COR-L47 (cell line): ENCODE data around the gene PSMD6.

ENCODE experiments used
- DNase-seq: peaks from one replicate; lab custom pipeline; 2025; lab: John Stamatoyannopoulos, UW

The PSMD6 gene

DNA sequence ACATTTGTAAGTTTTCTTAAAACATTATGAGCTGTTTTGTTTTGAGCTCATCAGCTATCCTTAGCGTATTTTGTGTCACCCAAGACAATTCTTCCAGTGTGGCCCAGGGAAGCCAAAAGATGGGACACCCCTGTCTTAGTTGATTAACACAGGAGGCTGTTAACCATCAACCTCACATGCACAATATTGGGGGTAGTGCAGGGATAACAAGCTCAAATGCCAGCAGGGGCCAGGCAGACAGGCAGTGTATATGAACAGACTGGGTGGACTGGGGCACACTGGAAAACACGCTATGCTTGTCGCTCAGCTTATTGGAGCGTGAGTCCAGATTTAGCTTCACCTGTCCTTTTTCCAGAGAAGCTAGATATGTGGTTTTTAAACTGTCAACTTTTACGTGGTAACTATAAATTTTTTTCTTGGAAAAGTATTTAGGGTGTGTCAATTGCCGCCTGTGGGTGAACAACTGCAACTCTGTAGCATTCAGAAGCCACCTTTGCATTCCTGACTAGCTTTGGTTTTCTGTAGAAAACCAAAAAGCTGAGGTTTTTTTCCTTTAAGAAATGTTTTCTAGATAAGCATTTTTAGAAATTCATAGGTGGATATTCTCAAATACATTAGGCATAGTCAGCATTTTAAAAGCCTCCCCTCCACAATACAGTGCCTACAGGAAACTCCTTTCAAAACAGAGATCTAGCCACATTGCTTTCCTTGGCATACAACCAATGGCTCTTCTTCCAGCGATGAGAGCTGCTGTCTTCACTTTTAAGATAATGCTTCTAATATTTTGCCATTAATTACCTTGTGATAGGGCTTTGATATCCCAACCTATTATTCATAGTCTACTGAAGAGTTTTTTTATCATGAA is 14.6 kb downstream of the PSMD6 start:
- DNase-seq: no peak

DNA sequence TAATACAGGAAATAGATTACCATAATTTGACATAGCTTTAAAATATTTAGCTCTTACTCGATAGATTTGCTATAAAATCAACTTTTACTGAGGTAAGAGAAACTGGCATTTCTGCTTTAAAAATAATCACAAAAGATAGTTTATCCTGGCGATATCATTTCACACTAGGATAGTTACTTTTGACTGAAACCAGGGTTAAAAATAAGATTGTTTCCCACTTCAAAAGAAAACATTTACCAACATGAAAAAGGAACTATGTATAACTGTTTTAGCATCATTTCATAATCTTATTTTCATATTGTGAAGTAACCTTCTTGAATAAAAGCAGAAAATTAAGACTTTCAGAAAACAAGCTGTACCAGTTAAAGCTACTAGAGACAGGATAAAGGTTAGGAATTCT is 15.3 kb downstream of the PSMD6 start:
- DNase-seq: no peak

DNA sequence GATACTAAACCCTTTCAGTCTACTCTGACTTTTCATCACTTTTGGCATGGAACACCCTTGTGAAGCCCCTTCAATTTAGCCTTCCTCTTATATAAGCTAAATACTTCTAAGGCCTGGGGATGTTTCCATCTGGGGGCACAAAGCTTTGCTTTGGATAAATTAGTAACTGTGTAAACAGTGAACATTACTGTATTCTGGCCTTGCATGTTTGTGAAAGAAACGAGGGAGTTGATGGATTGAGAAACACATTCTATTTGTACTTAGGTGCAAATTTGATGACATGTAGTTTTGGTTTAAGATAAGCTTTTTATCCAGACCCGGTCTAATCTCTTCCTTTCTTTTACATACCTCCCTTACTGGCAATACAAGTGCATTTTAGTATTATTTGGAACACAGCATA is 19.7 kb downstream of the PSMD6 start:
- no peak for DNase-seq

GRCh38 chr3:64002233-64002632 is 21.1 kb downstream of the PSMD6 start:
- DNase-seq: no peak

DNA sequence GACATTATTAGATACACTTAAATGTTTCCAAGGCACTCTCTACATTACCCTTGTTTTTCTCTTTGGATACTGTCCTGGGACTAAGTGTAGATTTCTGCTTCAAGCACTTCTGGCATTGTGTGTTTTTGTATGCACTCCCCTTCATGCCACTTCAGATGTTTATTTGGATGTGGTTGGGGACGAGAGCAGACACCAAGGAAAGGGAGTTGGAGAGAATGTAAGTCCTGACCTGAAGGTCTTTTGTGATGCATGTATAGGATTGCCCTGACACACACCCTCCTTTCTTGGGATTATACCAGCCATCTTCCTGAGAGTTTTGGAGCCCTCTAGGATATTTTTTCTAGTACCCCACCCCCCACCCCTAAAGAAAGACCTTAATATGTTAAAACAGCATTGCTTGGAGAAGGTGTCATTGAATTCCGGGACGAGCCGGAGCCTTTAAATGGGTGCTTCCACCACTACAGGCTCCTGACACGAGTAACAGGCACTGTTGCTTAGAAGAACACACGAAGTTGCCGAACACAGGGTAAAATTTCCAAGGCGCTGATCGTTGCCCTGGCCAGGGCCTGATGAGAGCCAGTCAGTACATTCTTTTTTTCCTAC is 22.7 kb downstream of the PSMD6 start:
- no peak for DNase-seq

- no peak for DNase-seq
These were observed 24.2 kb downstream of the PSMD6 start for GRCh38 chr3:63998852-63999754.

- no peak for DNase-seq
These were observed 28.2 kb downstream of the PSMD6 start for GRCh38 chr3:63995086-63995485.

DNA sequence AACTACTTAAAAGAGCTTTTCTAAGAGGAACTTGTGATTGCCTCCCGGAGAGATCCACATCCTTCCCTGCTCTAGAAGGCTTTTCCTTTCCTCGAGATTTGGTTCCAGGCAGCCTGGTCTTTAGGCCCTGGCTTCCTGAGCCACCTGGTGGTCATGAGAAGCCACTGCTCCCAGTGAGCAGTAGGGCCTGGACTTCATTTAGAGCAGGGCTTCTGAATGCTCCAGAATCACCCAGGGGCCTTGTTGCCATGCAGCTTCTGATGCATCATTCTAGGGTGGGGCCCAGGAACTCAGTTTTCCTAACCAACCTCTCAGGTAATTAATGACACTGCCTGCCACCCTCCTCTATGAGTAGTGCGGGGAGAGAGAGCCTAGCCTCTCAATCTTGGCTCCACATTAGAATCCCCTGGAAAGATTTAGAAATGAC is 29.6 kb downstream of the PSMD6 start:
- peak; percentile 20 for DNase-seq

GRCh38 chr3:63992516-63993209 is 30.6 kb downstream of the PSMD6 start:
- no peak for DNase-seq

- no peak for DNase-seq
These were observed 31.6 kb downstream of the PSMD6 start for GRCh38 chr3:63991666-63992065.

DNA sequence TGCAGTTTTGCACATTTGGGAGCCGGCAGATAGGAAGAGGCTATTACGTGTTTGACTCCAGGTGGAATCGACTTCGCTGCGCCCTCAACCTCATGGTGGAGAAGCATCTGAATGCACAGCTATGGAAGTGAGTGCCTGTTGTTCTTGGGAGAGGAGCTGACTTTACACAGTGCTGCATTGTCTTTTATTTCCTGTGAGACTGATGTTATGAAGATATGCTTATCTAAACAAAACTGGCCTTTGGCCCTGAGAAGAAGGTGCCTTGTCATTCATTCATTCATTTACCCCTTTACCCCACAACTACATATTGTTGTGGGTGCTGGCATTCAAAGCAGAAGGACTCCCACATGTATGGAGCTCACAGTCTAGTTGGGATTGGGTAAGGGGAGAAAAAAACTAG is 32.6 kb downstream of the PSMD6 start:
- DNase-seq: no peak

DNA sequence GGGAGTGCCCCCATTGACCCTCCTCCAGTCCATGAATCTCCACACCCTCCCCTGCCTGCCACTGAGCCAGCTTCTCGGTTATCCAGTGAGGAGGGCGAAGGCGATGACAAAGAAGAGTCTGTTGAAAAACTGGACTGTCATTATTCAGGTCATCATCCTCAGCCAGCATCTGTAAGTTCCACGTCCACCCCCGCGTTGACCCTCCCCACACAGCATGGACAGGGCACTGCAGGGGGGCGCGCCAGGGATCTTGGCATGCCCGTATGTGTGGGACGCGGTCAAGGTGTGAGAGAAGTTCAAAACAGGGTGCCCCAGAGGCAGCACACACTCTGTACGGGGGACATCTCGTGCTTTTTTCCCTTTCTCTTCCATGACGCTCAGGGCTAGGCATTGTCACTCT is 33.1 kb downstream of the PSMD6 start:
- no peak for DNase-seq

DNA sequence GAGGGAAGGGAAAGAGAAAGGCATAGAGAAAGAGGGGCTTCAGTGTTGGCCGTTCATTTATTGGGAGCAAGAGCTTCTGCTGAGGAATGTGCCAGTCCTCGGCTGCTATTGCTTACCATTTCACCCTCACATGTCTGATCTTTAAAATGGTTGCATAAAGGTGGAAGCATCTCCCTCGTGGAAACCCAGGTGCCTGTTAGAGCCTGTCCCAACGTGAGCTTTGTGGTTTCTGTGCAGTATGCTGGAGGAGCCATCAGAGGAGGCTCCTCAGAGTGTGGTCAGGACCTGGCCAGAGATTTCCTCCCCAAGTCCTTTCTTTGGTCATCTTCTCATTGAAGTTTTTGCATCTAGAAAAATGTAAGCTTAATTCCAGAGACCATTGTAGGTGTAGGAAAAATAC is 34.4 kb downstream of the PSMD6 start:
- DNase-seq: no peak

DNA sequence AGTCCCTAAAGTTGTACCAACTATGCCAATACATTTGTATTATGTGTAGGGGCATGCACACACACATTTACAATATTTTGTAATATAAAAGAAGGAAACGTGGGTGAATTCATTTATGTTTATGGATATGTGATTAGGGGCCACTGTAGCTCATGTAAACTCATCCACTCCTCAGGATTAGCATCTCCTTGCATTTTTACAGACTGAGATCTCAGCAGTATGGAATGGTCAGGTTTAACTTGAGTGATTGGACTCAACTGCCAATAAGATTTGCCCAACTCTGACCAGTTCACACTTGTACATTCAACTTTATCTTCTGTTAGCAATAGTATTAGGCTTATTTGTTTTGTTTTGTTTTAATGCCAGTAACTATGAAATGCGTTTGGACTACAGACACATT is 36.5 kb downstream of the PSMD6 start:
- no peak for DNase-seq

DNA sequence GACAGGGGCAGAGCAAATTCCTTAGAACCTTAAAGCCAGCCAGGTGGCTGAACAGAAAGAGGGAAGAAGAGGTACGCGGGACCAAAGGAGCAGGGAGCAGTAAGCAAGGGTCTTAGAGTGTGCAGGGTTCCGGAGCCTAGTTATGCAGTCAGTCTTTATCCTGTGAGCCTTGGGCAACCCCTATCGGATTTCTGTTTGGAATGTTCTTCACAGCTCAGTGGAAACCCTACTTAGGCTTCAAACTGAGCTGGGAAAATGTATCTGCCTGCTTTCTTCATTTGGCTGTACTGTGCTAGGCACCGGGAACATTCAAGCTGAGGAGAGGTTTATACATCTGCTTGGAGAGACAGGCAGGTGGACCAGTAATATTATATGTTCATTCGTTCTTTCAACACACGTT is 37.1 kb downstream of the PSMD6 start:
- DNase-seq: no peak

GRCh38 chr3:63984391-63984790 is 38.9 kb downstream of the PSMD6 start:
- DNase-seq: no peak

- no peak for DNase-seq
These were observed 41.3 kb downstream of the PSMD6 start for GRCh38 chr3:63981980-63982379.

DNA sequence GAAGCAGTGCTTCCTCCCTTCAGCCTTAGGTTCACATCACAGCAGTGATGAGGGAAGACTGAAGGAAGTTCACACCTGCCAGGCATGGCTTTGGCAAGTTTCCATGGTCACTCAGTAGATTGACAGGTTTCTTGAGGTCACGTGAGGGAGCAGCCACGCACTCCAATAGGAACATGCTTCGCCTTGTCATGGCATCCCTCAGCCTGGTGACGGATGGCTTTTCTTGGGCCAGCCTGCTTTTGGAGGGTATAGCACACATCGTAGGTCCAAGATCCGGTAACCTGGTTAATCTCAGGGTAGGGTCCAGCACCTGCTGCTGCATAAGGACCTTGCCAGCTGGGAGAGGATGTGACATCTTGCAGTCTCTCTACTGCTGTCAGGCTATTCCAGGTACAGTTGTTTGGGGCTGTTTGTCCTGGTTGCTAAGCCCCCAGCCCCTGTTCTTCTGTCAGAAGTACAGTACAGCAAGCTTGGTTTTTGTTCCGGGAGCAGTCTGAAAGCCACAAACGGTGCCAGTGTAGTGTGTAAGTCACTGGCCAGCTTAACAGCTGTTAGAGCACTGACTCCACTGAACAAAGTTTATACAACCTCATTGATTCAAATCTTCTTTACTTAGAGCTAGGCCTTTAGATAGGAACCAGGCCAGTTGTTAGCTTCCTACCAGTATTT is 42.3 kb downstream of the PSMD6 start:
- DNase-seq: no peak

- DNase-seq: no peak
These were observed 43.3 kb downstream of the PSMD6 start for GRCh38 chr3:63980019-63980418.

- DNase-seq: no peak
These were observed 44.0 kb downstream of the PSMD6 start for GRCh38 chr3:63979093-63979885.

DNA sequence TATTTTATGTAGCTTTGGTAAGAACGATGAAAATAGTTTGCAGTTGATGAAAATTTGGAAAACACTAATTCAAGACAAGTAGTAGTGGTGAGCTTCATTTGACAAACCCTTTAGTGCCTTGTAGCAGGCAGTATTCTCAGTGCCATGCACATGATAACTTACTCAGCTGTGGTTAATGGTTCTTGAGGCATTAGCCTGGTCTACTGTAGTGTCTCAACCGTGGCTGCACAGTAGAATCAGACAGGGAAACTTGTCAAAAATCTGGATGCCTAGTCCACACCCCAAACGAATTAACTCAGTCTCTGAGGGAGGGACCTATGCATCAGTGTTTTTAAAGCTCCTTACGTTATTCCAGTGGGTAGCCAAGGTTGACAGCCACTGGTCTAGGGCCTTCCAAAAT is 45.4 kb downstream of the PSMD6 start:
- no peak for DNase-seq
